NB4 (cell line): ENCODE data around the gene RANBP10.

Source experiments
- DNase-seq: peaks from one replicate; pipeline ENCODE4 v3.0.0; 2010; ENCODE audit warnings: low read depth
- H3K4me3 ChIP-seq: one replicate; pipeline ENCODE4 v1.5.1; 2011; ENCODE audit warnings: mild to moderate bottlenecking, low read depth, low read length, moderate library complexity
- MYC ChIP-seq: IDR thresholded peaks from 2 replicates; pipeline ENCODE4 v1.6.1; 2011; ENCODE audit warnings: low read depth, low read length
- POLR2A ChIP-seq: IDR thresholded peaks from 2 replicates; pipeline ENCODE4 v1.6.1; 2011; ENCODE audit warnings: mild to moderate bottlenecking; ENCODE audit not compliant: insufficient read length; ENCODE audit errors: extremely low read depth
- TF ChIP-seq, protein P1 (sequence below): IDR thresholded peaks from 2 replicates; pipeline ENCODE4 v1.6.1; 2011; ENCODE audit warnings: low read depth, low read length
- TF ChIP-seq, protein P2 (sequence below): IDR thresholded peaks from one replicate; pipeline ENCODE4 v1.5.1; 2012; ENCODE audit warnings: low read depth, low read length

The RANBP10 gene

DNA sequence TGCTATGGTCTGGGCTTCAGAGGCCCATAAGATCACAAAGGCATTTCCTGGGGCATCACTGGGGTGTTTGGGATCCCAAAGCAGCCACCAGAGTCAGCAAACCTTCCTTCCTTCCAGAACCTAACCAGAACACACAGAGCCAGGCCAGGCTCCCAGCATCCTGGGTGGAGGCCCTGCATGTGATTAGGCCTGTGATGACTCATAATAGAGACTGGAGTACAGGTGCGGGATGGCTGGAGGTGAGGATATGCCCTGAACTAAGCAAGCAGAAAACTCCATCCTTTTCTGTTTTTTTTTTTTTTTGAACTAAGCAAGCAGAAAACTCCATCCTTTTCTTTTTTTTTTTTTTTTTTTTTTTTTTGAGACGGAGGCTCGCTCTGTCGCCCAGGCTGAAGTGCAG is 69.5 kb downstream of the RANBP10 start:
- TF ChIP-seq POLR2A = no peak
- TF ChIP-seq, protein P1, sequence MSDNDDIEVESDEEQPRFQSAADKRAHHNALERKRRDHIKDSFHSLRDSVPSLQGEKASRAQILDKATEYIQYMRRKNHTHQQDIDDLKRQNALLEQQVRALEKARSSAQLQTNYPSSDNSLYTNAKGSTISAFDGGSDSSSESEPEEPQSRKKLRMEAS = no peak
- TF ChIP-seq, protein P2, sequence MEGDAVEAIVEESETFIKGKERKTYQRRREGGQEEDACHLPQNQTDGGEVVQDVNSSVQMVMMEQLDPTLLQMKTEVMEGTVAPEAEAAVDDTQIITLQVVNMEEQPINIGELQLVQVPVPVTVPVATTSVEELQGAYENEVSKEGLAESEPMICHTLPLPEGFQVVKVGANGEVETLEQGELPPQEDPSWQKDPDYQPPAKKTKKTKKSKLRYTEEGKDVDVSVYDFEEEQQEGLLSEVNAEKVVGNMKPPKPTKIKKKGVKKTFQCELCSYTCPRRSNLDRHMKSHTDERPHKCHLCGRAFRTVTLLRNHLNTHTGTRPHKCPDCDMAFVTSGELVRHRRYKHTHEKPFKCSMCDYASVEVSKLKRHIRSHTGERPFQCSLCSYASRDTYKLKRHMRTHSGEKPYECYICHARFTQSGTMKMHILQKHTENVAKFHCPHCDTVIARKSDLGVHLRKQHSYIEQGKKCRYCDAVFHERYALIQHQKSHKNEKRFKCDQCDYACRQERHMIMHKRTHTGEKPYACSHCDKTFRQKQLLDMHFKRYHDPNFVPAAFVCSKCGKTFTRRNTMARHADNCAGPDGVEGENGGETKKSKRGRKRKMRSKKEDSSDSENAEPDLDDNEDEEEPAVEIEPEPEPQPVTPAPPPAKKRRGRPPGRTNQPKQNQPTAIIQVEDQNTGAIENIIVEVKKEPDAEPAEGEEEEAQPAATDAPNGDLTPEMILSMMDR = no peak
- no peak for TF ChIP-seq MYC
- no peak for DNase-seq
- H3K4me3 ChIP-seq = no peak overlapping the region

DNA sequence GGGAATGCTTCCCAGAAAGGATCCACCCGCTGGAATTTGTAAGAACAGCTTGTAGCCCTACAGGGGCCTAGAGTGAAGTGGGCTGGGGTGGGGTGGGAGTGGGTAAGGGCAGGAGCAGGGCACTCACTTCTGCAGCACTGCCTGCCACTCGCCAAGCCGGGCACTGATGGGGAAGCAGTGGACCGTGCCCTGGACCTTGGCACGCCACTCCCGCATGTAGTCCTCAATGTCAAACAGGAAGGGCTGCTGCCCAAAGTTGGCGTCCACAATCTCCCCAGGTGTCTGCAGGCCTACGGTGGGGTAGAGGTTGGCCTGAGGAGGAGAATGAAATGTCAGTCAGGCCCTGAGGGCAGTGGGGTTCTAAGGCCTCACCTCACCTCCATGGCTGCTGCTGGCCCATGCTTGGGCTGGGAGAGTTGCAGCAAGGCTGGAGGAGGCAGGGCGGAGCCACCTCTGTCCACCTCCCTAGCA is 71.6 kb downstream of the RANBP10 start:
- TF ChIP-seq MYC = no peak
- TF ChIP-seq, protein P2 = no peak
- TF ChIP-seq, protein P1 = no peak
- no peak for TF ChIP-seq POLR2A
- H3K4me3 ChIP-seq = no peak overlapping the region
- DNase-seq = no peak

DNA sequence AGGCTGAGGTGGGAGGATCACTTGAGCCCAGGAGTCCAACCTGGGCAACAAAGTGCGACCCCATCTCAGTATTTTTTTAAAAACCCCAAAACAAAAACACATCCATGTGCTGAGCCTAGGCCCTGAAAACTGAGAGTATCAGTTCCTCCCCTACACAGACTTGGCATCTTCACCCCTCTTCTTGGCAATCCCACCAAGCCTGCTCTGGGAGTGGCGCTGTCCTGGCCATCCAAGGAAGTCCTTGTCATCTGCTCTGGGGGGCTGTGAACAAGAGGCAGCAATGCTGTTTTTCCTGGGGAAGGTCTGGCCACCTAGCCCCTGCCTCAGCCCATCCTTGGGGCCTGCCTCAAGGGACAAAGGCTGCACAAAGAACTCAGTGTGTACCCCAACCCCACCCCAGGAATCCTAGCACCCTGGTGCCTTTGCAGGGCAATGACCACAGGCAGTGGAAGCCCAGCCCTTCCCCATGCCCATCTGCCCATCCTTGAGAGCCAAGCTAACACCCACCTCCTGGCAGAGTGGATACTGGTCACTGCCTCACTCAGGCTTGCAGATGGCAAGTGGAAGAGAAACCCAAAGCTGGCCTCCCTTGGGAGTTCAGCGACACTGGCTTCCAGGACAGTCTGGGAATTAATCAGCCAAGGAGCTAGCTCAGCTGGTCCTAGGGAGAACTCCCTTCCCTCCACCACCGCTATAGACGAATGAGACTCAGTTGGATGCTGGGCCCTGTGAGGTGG is 72.5 kb downstream of the RANBP10 start:
- TF ChIP-seq POLR2A (no peak), MYC (no peak)
- TF ChIP-seq, protein P1 = no peak
- TF ChIP-seq, protein P2 = no peak
- DNase-seq = no peak
- no peak overlapping the region for H3K4me3 ChIP-seq

DNA sequence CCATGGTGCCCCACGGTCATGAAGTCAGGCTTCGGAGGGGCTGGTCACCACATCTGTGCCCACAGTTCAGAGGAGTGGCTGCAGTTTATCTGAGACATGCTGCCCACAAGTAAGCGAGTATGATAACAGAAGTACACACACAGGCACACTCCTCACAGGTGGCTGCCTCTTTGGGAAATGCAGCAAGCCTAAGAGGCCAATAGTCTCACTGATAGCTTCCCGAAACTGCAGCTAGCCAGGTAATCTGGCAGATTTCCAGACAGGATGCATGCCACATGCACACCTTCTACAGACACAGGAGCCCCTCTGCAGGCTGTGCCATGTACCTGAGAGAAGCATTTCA is 74.6 kb downstream of the RANBP10 start:
- no peak for DNase-seq
- no peak overlapping the region for H3K4me3 ChIP-seq
- TF ChIP-seq, protein P2 = no peak
- TF ChIP-seq, protein P1 = no peak
- TF ChIP-seq MYC = no peak
- no peak for TF ChIP-seq POLR2A

DNA sequence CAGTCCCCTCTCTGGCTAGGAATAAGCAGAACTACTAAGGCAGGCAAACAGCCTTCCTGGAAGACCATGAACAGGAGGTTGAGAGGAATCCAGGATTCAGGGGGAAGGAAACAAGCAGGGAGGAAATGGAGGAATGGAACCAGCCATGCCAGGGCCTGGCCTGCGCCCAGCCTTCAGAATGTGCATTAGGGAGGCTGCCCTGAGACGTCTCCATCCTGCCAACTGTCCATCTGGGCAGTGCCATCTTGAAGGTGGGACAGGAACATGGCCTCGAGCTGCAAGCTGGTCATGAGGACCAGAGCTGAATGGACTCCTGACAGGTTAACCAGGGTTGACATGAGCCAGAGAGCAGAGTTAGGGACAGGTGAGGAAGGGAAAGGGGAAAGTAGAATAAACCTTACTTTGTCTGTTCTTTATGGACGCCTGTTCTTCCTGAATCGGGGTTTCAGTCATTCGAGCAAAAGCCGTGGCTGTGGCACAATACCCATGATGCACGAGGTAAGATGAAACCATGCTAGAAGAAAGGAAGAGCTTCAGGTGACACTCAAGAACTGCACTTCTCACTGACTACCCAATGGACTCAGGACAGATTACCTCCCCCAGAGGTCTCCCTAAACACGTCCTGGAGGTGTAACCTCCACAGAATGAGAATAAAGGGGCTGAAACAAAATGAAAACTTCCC is 75.1 kb downstream of the RANBP10 start:
- TF ChIP-seq, protein P1 = no peak
- TF ChIP-seq POLR2A (no peak), MYC (no peak)
- TF ChIP-seq, protein P2 = no peak
- no peak overlapping the region for H3K4me3 ChIP-seq
- no peak for DNase-seq
